GM21367 (cell line): ENCODE measurements around the gene LRMDA.

Source experiments
- ATAC-seq: cut with Tn5 transposase; IDR thresholded peaks from one replicate; pipeline ENCODE4 v1.9.1; 2021; ENCODE audit not compliant: unreplicated experiment

Gene LRMDA

DNA sequence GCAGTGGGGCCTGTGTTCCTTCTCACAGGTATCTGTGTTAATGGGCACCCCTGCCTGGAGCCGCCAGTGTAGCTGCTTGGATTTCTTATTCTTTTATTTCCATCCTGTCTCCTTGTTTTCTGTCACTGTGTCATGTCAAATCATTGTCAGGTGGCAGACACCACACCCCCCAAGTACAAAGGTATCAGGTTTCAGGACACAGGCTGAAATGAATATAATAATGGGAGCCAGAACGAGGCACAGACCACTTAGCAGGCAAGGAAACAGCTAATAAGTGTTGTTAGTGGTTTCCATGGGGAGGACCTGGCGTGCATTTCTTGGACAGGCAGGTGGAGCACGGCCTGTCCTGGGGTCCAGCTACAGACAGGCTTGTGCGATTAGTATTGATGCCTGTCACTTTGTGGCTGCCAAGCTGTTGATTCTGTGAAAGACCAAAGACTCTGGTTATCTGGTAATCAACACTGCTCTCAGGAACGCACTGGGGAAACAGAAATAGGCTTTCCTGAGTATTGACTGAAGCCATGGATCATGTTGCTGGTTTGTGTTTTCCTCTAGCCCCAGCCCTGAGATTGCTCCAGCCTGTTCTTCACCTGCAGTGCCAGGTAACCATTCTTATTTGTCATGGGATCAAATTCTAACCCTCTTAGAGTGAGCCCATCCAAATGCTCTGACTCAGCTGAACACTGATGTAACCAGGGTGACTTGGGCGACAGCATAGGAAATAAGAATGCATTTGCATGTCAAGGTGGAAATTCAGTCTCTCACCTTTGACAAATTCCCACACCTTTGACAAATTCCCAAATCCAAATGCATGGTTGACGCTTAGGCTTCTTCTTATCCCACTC, 1002.0 kb downstream of the LRMDA start:
- ATAC-seq, result no peak

DNA sequence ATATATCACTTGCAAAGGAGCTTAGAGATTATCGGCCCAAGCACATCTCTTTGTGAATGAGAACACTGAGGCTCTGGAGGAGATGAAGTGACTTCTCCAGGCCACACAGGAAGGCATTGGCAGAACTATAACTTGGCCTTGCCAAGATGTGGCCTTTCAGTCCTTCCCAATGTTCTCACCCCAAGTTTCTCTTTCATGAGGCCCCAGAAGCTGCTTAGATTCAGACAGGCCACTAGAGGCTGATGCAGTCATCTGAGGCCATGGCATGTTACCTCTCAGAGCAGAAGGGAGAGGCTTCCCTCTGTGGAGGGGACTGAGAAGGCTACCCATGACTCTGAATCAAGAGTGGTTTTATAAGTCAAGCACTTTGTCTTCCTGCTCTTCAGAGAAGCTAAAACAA, 1003.7 kb downstream of the LRMDA start:
- no peak for ATAC-seq

DNA sequence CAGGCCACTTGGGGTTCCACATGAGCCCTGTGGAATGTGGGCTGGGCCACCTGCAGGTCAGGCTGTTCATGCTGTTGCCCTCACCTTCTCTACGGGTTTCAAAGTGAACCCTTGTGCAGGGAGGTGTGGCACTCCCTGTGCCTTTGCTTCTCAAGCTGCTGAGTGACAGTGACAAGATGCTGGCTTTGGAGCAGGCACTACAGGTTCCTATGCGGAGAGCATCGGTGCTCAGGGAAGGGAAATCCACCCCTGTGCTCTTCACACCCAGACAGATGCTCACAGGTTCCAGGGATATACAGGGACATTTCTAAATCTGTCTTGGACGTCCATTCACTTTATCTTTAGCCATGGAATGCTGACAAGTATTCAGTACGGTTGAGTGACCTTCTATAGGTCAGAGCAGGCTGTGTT, 1005.0 kb downstream of the LRMDA start:
- no peak for ATAC-seq

DNA sequence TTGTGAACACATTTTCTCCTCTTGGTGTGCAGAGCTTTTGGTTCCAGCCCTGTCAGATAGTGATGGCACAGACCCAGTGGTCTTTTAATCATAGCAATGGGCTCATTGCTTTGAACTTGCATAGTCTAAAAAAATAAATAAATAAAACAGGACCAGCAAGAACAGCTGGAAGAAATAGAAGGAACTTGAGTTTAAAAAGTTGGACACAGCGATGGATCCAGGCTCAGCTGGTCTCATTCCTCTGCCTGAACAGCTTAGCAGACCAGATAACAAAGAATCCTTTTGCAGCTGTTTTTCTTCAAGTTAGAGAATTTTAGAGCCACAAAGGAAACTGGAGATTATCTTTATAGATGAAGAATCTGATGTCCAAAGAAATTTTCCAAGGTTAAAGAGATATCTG, 1005.6 kb downstream of the LRMDA start:
- ATAC-seq, result no peak

DNA sequence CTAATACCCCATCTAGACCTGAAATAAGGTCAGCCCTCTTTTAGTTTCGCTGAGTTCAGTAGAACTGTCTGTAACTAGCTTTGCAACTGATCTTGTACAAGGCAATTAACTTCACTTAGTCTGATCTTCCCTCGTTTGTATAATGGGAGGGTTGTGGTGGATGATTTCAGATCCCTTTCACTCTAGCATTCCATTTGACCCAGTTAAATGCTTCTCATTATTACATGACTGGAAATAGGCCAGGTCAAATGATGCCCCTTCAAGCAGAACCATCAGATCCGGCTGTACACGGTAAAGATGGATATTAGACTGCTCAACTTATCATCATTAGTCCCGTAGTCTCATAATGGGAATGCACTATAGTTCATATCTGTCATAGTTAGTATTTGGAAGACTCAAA, 1009.0 kb downstream of the LRMDA start:
- no peak for ATAC-seq

DNA sequence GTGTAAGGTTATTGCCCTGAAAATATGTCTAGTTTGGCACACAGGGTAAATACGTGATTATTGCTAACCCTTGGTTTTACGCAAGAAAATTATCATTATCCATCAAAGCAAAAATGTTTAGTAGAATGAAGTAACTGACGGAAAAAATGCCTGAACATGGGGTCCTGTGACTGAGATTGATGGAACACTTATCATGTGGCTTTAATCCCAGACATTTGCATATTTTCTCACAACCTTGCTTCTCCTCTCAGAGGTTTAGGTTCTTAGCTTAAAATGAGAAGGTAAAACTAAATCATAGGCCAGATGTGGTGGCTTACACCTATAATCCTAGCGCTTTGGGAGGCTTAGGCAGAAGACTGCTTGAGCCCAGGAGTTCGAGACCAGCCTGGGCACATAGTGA, 1010.7 kb downstream of the LRMDA start:
- no peak for ATAC-seq

DNA sequence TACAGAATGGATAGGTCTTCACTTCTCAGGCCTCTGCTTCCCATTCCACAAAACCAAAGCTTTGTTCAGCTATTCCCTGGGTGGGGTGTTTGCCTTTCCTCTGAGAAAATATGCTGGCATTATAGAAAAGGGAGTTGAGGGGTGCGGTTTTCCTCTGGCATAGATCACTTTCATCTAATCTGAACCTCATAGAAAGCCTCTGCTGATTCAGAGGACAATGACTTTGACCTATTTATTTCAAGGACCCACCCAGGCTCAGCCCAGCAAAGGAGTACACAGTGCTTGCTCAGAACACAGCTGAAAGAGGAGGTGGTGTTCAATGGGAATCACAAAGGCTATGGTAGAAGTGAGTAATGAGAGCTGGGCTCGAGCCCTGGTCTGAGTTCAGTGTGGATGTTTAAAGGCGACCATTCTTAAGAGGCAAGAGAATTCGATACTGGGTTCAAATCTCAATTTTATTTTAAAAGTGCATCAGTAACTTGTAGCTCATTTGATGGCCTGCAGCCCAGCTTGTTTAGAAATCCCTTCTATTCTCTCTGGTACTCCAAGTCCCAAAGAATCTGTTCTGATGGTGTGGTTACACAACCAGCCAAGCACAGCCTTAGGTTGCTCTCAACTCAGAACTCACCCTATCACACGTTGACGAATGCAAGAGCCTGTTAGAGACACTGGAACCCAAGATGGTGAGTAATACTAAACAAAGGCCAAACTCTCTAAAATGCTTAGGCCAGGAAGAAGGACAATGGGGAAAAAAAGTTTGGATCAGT, 1012.8 kb downstream of the LRMDA start:
- ATAC-seq, result no peak

DNA sequence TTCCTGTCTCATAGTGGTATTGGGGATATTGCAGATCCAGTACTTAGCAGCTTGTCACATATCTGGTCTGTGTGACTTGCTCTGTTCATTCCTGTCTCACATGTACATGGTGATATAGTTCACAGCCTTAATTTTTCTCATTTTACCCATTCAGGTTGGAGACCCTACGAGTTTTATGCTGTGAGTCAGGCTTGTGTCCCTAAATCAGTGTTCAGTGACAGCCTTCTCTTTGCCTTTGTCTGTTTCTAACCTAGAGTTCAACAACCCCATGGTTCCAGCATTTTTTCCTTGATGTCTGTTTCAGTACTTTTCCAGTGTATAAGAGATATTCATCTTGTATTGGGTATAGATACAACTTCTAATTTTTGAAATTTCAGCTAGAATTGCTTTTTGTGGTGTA, 1016.2 kb downstream of the LRMDA start:
- ATAC-seq, result no peak

DNA sequence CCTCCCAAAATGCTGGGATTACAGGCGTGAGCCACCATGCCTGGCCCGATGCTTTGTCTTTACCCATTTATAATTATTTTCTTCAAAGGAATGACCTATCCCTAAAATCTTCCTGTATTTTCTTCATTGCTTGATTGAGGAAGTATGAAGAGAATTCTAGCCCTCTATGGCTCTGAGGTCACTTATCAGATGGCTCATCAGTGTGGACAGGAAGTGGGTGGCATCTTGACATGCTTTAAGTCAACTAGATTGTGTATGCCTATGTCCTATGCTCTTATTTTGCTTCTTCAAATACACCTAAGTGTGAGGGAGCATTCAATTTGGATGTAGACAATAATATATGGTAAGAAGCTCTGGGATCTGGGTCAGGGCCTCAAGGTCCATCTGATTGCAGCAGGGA, 1020.5 kb downstream of the LRMDA start:
- no peak for ATAC-seq

DNA sequence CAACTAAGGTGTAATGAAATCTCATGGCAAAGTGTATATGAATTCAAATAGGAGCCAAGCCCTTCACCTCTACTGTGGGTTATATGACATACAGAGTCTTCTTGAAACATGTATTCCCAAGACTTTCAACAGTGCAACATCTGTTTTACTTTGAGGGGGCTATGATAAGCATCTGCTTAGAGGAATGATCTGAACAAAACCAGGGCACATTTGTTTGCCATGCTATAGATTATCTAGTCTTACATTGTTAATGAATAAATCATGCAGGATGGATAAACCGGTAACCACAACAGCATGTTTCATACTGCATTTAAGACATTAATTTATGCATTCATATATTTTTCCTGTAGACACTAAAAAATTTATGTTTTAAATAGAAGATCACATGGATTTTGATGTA, 1021.9 kb downstream of the LRMDA start:
- ATAC-seq, result no peak

DNA sequence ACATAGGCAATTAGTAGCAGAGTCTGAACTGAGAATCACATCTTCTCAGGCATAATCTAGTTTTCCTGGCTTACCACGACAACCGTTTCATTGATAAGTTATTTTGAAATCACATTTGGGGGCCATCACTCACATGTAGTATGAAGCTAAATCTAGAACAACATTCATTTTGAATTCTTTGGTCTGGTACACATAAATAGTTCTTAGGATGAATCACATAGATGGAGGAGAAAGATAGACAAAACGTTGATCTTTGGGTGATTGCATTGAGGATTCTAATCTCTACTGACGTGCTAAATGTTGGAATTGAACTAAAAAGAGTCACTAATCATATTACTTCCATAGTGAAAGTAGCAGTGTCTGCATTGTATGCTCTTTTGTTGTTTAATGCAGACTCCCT, 1022.6 kb downstream of the LRMDA start:
- no peak for ATAC-seq

DNA sequence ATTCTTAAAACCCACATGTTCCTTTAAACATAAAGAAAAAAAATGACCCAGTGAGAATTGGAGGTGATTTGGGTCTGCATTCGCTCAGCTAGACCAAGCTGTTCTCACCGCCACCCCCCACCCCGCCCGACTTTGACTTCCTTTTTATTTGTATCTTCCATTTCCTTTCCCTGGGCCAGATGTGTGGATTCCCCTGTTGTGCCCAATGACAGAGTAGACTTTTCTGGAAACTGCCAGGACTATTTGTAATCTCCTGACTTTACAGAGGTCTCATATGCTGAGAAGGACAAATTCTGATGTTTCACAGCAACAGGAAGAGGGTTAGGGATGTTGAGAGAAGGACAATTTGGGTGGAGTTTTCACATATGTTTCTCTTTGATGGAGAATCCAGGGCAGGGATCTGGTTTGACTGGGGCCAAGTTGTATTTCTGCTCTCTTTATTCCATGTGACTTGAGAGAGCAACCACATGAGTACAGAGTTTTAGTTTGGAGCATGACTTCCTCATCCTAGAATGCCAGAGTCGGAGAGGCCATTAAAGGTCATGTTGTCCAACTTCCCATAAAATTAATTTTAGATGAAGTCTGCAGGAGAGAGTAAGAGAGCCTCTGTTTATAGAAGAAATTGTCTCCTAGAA, 1023.2 kb downstream of the LRMDA start:
- no peak for ATAC-seq

DNA sequence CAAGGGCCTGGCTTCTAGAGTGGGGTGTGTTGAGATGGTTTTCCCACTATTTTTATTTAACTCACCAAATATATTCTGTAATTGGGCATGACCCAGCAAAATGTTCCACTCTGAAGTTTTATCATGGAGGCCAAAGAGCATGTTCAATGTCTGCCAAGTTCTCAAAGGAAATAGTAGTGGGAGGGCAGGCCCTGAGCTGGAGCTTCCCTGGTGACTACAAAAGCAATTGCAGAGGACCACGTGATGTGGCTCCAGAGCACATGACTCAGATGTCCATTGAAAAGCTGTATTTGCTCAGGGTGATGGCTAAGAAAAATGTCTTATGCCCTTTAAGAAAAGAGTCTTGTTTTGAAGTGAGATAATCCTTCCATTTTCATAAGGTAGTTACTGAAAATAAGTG, 1024.8 kb downstream of the LRMDA start:
- ATAC-seq, result no peak

DNA sequence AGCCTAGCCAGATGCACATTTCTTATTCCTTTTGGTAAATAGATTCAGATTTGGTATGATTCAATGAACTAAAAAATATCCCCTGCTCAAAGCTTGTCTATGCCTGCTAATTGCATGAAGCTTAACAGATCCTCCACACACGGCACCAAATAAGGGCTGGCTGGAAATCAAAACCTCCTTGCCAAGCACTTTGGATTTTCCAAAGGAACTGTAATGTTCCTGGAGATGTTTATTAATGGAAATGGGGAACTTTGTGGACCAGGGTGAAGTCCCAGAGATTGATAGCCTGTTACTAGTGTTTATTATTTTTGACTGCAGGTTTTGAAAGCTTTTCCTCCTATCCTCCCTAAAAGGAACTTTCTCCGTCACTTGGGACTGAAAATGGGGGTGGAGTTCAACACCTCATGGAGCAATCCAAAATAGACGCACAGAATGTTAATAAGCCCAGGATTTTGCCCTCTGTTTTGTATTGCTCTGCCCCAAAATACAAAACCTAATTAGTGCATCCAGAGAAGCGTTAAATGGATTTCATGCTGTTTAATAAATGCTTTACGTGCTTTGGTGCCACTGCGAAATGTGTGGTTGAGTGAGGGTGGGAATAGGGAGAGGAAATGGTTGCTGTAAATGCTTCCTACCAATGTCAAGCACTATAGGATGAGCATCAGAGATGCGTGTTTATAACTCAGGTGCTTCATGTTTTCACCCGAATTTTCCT, 1027.7 kb downstream of the LRMDA start:
- no peak for ATAC-seq

DNA sequence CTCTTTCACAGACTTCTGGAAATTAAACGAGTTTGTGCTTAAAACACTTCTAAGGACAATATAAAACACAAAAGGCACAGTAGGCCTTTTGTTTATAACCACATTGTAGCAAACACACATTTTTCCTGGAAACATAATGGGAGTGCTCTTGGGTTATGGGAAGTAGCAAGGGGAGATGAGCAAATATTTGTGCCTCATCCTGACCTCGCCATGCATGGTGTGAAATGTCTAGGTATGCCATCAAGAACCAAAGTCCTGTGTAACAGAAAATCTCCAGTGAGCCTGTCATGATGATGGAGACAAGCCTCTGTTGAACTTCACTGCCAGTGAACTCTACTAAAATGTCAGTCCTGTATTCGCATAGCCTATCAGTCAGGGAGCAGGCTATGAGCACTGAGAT, 1029.6 kb downstream of the LRMDA start:
- ATAC-seq, result no peak

DNA sequence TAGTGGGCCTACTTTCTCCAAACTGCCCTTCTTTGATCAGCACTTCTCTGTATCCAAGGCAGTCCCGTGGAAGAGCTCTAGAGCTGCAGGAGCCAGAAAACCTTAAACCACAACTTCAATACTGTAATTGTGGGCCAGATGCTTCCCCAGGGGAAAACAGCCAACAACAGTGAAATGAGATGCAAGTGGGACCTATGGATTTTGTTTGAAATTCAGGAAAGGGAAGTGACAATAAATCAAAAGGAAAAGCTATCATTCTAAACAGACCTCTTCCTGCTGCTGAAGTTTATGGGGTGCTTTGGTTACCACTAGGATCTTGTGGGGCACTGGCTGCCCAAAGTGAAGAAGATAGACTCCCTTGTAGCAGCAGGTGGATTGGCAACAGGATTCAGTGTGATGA, 1031.7 kb downstream of the LRMDA start:
- ATAC-seq, result no peak

DNA sequence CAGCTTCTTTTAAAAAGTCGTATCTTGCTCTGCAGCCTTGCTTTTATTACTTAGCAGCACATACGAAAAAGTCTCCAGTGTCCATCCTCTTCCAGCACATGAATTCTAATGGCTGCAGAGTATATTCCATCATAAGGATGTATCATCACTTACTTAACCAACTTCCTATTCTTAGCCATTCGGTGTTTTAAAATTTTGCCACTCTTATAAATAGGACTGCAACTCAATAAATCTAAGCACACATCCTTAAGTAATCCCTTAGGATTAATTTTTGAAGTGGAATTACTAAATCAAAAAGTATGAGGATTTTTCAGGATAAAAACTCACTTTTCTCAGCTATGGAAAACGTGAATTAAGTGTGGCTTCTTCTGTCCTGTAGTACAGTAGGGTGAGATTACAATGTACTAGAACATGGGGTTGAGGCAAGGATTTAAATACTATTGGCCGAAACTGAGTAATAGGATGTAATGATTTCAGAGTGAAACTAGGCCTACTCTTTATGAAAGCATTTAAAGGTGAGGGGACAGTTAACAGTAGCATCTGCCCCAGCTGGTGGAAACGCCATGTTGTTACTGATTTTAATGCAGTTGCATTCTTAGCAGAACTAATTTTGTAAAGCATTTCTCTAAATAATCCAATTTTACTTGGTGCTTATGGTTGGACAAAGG, 1035.5 kb downstream of the LRMDA start:
- no peak for ATAC-seq

DNA sequence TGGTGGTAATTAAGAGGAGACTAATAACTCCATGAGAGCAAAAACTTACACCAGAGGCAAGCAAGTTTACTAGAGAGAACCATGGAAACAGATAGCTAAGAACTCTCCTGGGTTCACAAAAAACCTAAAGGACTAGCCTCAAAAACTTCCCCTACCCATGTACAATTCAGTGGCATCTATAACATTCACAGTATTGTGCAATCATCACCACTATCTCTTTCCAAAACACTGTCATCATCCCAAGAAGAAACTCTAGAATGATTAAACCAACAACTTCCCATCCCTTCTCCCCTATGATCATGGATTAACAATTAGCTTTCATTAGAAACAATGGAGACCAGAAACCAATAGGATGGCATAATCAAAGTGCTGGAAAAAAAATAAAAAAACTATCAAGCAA, 1038.3 kb downstream of the LRMDA start:
- no peak for ATAC-seq

DNA sequence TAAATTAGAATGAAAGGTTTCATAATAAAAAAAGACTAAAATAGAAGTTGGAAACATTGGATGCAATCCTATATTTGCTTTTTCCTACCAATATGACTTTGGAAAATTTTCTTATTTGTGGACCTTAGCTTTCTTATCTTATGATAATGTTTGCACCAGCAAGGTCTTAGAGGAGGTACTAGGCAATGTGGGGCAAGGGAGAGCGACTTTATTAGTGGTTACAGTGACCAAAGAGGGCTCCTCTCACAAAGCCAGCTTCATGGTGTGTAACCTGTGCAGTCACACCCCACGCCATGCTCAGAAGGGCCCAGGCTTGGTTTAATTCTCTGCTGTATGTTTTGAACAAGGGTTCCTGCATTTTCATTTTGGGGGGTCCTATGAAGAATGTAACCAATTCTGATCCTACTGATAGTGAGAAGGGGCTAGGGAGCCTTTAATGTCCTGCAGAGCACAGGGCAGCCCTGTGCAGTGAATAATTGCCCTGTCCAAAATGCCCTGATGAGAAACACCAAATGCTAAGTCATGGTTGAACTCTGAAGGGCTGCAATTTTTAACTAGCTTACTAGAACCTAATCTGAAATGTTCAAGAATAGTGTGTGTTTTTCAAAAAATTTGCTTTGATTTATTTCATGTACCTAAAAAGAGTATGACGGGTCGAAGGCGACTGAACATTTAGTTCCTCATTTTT, 1047.8 kb downstream of the LRMDA start:
- ATAC-seq, result no peak

DNA sequence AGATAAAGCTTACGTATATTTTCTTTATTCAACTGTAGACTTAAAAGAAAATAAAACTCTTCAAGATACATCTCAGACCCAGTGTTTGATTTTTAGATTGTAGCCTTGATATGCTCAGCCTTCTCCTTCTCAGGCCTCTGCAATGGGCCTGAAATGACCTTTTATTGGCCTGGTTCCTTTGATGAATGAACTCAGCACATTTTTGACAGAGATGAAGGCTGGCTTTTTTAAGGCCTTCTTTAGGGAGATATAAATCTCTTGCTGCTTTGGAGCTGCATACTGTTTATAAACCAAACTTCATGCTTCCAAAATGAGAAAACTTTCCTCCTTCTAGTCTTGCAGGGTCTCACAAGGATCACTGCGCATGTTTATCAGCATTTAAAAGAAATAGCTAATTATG, 1049.8 kb downstream of the LRMDA start:
- ATAC-seq, result no peak
